Endothelial cell of umbilical vein (primary cell): ENCODE data around the gene PNLIP. TPM values are rescaled to one million over a fixed set of nuclear protein-coding genes. Genes with fewer than 3 reads are reported as not detected.

Experiments used
- BruUV-seq: library from RNA; stranded (reverse); fragments of 400-500 nt; replicated peaks from 2 replicates; lab custom pipeline; 2021; lab: Mats Ljungman, UMichigan
- CTCF ChIA-PET: fragments of 300-600, 350-600 bp; sonication (Branson Sonifier 250); formaldehyde crosslinking; loops from one replicate; lab custom pipeline; 2021; ENCODE audit warnings: antibody characterized with exemption, inconsistent platforms; lab: Charles Lee
- POLR2A ChIA-PET: fragments of 300-600, 350-600 bp; sonication (Branson Sonifier 250); formaldehyde crosslinking; loops from one replicate; lab custom pipeline; 2021; ENCODE audit warnings: antibody characterized with exemption, inconsistent platforms; lab: Charles Lee
- DNase-seq: peaks from one replicate; pipeline ENCODE4 v3.0.0-alpha.2; 2011; ENCODE audit warnings: low read depth, low spot score
- FAIRE-seq: peaks from 2 replicates; lab custom pipeline; 2011; peaks lifted over from hg19 to GRCh38; lab: Jason Lieb, UNC
- H2AFZ ChIP-seq: 2 replicates; pipeline ENCODE4 v1.6.0; 2012; ENCODE audit warnings: low read depth, low read length, control low read depth, inconsistent platforms
- H3K27ac ChIP-seq: 2 replicates; pipeline ENCODE4 v1.5.1; 2011; ENCODE audit warnings: low read depth, mild to moderate bottlenecking, control low read depth, low read length, moderate library complexity; ENCODE audit not compliant: insufficient read depth
- H3K27me3 ChIP-seq, 2 experiments: 2 replicates each; pipeline versions ENCODE4 v1.6.0 to v1.6.1; 2011; ENCODE audit warnings: low read length in 2 of 2, mixed read lengths in 1 of 2; ENCODE audit not compliant: control insufficient read depth in 2 of 2, insufficient read depth in 2 of 2
- H3K36me3 ChIP-seq, 2 experiments: 2 replicates in 1 of 2; 3 replicates in 1 of 2; pipeline ENCODE4 v1.5.1; 2011; ENCODE audit warnings: low read length in 2 of 2, mild to moderate bottlenecking in 1 of 2, moderate library complexity in 1 of 2; ENCODE audit not compliant: control insufficient read depth in 2 of 2, insufficient read depth in 2 of 2; ENCODE audit errors: extremely low read depth in 1 of 2
- H3K4me1 ChIP-seq: 3 replicates; pipeline ENCODE4 v1.5.1; 2011; ENCODE audit warnings: mild to moderate bottlenecking, low read length; ENCODE audit not compliant: control insufficient read depth, insufficient read depth; ENCODE audit errors: extremely low read depth
- H3K4me2 ChIP-seq: 2 replicates; pipeline ENCODE4 v1.6.1; 2011; ENCODE audit warnings: low read length, control low read depth, mixed read lengths; ENCODE audit not compliant: insufficient read depth
- H3K4me3 ChIP-seq, 3 experiments: fragments of 200-600 bp in 1 of 3; sonication (generic), shearing (Covaris generic) in 1 of 3; replicated peaks in 1 of 3; 2 replicates each; pipeline ENCODE4 v1.5.1; 2011 to 2016; ENCODE audit warnings: control low read depth in 3 of 3, low read length in 3 of 3, mild to moderate bottlenecking in 2 of 3, inconsistent platforms in 1 of 3, low read depth in 1 of 3, moderate library complexity in 1 of 3; ENCODE audit not compliant: insufficient read depth in 1 of 3
- H3K79me2 ChIP-seq: 2 replicates; pipeline ENCODE4 v1.6.0; 2012; ENCODE audit warnings: low read length, inconsistent platforms; ENCODE audit not compliant: control insufficient read depth, insufficient read depth
- H3K9ac ChIP-seq: replicated peaks from 2 replicates; pipeline ENCODE3; 2011; ENCODE audit warnings: low read length, control low read depth; ENCODE audit not compliant: insufficient read depth; ENCODE audit errors: extremely low read depth
- H3K9me1 ChIP-seq: replicated peaks from 3 replicates; pipeline ENCODE4 v1.6.0; 2011; ENCODE audit warnings: mild to moderate bottlenecking, low read length; ENCODE audit not compliant: control insufficient read depth, insufficient read depth; ENCODE audit errors: extremely low read depth
- H3K9me3 ChIP-seq: replicated peaks from 2 replicates; pipeline ENCODE4 v1.5.1; 2012; ENCODE audit warnings: low read length, inconsistent platforms; ENCODE audit not compliant: control insufficient read depth, insufficient read depth
- H4K20me1 ChIP-seq: replicated peaks from 2 replicates; pipeline ENCODE3; 2011; ENCODE audit warnings: mild to moderate bottlenecking, low read length; ENCODE audit not compliant: control insufficient read depth, insufficient read depth; ENCODE audit errors: extremely low read depth
- EZH2 ChIP-seq: IDR thresholded peaks from 2 replicates; pipeline ENCODE4 v1.6.1; 2012; ENCODE audit warnings: borderline replicate concordance, low read depth, mild to moderate bottlenecking, moderate library complexity, low read length, inconsistent platforms; ENCODE audit not compliant: severe bottlenecking
- FOS ChIP-seq: IDR thresholded peaks from 2 replicates; pipeline ENCODE4 v1.6.1; 2011; ENCODE audit warnings: mild to moderate bottlenecking, low read length, moderate library complexity, borderline replicate concordance; ENCODE audit not compliant: insufficient read depth
- GATA2 ChIP-seq: IDR thresholded peaks from 2 replicates; pipeline ENCODE4 v1.7.0; 2011; ENCODE audit warnings: low read depth, mild to moderate bottlenecking, moderate library complexity, mixed read lengths, low read length; ENCODE audit not compliant: insufficient read length, insufficient read depth
- JUN ChIP-seq: IDR thresholded peaks from 2 replicates; pipeline ENCODE4 v1.6.1; 2011; ENCODE audit warnings: borderline replicate concordance, low read depth; ENCODE audit not compliant: insufficient read length, insufficient read depth
- MAX ChIP-seq: IDR thresholded peaks from 2 replicates; pipeline ENCODE4 v1.6.1; 2011; ENCODE audit not compliant: insufficient read depth, insufficient read length
- MYC ChIP-seq: IDR thresholded peaks from one replicate; pipeline ENCODE4 v1.6.1; 2011; ENCODE audit warnings: mild to moderate bottlenecking, low read depth, low read length
- POLR2A ChIP-seq: IDR thresholded peaks from 2 replicates; pipeline ENCODE4 v1.6.1; 2012; ENCODE audit warnings: low read depth, mild to moderate bottlenecking, control low read depth, low read length
- POLR2AphosphoS5 ChIP-seq: IDR thresholded peaks from 2 replicates; pipeline ENCODE4 v1.6.1; 2012; ENCODE audit warnings: low read depth, mild to moderate bottlenecking, control low read depth, low read length, moderate library complexity; ENCODE audit not compliant: insufficient read depth
- dilution Hi-C: fragments of 300-500 bp; cut with MboI; formaldehyde crosslinking; loops from one replicate; pipeline ENCODE4 v1.15.0; 2019; ENCODE audit warnings: low sequenced_read_pairs; ENCODE audit not compliant: extremely low pct_ligation_motif_present
- intact Hi-C: fragments of 100-400 bp; cut with micrococcal nuclease; formaldehyde crosslinking; loops from one replicate; pipeline ENCODE4 v1.10.0; 2022
- polyA plus RNA-seq, 4 experiments: library from polyadenylated mRNA; depleted of rRNA in 3 of 4; stranded (reverse) in 3 of 4; unstranded in 1 of 4; fragments of >200 nt; gene quantifications; 2 replicates each; pipeline versions ENCODE4 v1.2.1 to v1.2.3, GENCODE V29; 2011 to 2012; ENCODE audit warnings: missing spikeins in 1 of 4
- total RNA-seq: library from RNA; stranded (reverse); gene quantifications from 2 replicates; pipeline ENCODE4 v1.2.3, GENCODE V29; 2021
- TF ChIP-seq, protein P1 (sequence below), 2 donors: IDR thresholded peaks; 1 replicate in 1 of 2; 2 replicates in 1 of 2; pipeline ENCODE4 v1.5.1; 2011; ENCODE audit warnings: low read length in 2 of 2, mild to moderate bottlenecking in 2 of 2, moderate library complexity in 2 of 2, control low read depth in 1 of 2, inconsistent platforms in 1 of 2, low read depth in 1 of 2; ENCODE audit not compliant: insufficient read depth in 1 of 2; ENCODE audit errors: extremely low read depth in 1 of 2

Gene PNLIP
- total and polyA plus RNA-seq, 2 donors (not counting 3 experiments of a cell fraction or from before 2014, with no cell fraction given) = not detected

GRCh38 chr10:116596062-116596461 lies 50.3 kb downstream of the PNLIP start:
- H3K9me1 ChIP-seq = no peaks in the 10 kb centered on the region
- BruUV-seq = no TSS peak
- no peak overlapping the region for H3K9ac ChIP-seq
- dilution Hi-C loops = no loop called here
- H3K27ac ChIP-seq = no peak overlapping the region
- no peaks in the 10 kb centered on the region for H3K27me3 ChIP-seq
- H3K79me2 ChIP-seq = no peaks in the 10 kb centered on the region
- H3K4me1 ChIP-seq = no peaks in the 10 kb centered on the region
- ChIA-PET CTCF (no interaction called here), POLR2A (no interaction called here)
- intact Hi-C loops = no loop called here
- H2AFZ ChIP-seq = no peak overlapping the region
- DNase-seq (no peak), FAIRE-seq (no peak)
- no peak overlapping the region for H3K4me3 ChIP-seq
- TF ChIP-seq EZH2 (no peak), JUN (no peak), FOS (no peak), MAX (no peak), GATA2 (no peak), MYC (no peak), POLR2AphosphoS5 (no peak), POLR2A (no peak)
- TF ChIP-seq, protein P1, sequence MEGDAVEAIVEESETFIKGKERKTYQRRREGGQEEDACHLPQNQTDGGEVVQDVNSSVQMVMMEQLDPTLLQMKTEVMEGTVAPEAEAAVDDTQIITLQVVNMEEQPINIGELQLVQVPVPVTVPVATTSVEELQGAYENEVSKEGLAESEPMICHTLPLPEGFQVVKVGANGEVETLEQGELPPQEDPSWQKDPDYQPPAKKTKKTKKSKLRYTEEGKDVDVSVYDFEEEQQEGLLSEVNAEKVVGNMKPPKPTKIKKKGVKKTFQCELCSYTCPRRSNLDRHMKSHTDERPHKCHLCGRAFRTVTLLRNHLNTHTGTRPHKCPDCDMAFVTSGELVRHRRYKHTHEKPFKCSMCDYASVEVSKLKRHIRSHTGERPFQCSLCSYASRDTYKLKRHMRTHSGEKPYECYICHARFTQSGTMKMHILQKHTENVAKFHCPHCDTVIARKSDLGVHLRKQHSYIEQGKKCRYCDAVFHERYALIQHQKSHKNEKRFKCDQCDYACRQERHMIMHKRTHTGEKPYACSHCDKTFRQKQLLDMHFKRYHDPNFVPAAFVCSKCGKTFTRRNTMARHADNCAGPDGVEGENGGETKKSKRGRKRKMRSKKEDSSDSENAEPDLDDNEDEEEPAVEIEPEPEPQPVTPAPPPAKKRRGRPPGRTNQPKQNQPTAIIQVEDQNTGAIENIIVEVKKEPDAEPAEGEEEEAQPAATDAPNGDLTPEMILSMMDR (IDR thresholded peaks at IDR 0.05; ENCODE audit: extremely low read depth in 1 of 2, insufficient read depth in 1 of 2, low read depth in 1 of 2, low read length in 2 of 2) = no peak
- no peaks in the 10 kb centered on the region for H4K20me1 ChIP-seq
- no peak overlapping the region for H3K4me2 ChIP-seq
- no peaks in the 10 kb centered on the region for H3K9me3 ChIP-seq
- no peaks in the 10 kb centered on the region for H3K36me3 ChIP-seq
